Endothelial cell of umbilical vein (primary cell): ENCODE data around the gene OR8B2. TPM values are rescaled to one million over a fixed set of nuclear protein-coding genes. Genes with fewer than 3 reads are reported as not detected.

Experiments
- BruUV-seq: library from RNA; stranded (reverse); fragments of 400-500 nt; replicated peaks from 2 replicates; lab custom pipeline; 2021; lab: Mats Ljungman, UMichigan
- CTCF ChIA-PET: fragments of 300-600, 350-600 bp; sonication (Branson Sonifier 250); formaldehyde crosslinking; loops from one replicate; lab custom pipeline; 2021; ENCODE audit warnings: antibody characterized with exemption, inconsistent platforms; lab: Charles Lee
- POLR2A ChIA-PET: fragments of 300-600, 350-600 bp; sonication (Branson Sonifier 250); formaldehyde crosslinking; loops from one replicate; lab custom pipeline; 2021; ENCODE audit warnings: antibody characterized with exemption, inconsistent platforms; lab: Charles Lee
- DNase-seq: peaks from one replicate; pipeline ENCODE4 v3.0.0-alpha.2; 2011; ENCODE audit warnings: low read depth, low spot score
- FAIRE-seq: peaks from 2 replicates; lab custom pipeline; 2011; peaks lifted over from hg19 to GRCh38; lab: Jason Lieb, UNC
- H2AFZ ChIP-seq: 2 replicates; pipeline ENCODE4 v1.6.0; 2012; ENCODE audit warnings: low read depth, low read length, control low read depth, inconsistent platforms
- H3K27ac ChIP-seq: 2 replicates; pipeline ENCODE4 v1.5.1; 2011; ENCODE audit warnings: low read depth, mild to moderate bottlenecking, control low read depth, low read length, moderate library complexity; ENCODE audit not compliant: insufficient read depth
- H3K27me3 ChIP-seq, 2 experiments: 2 replicates each; pipeline versions ENCODE4 v1.6.0 to v1.6.1; 2011; ENCODE audit warnings: low read length in 2 of 2, mixed read lengths in 1 of 2; ENCODE audit not compliant: control insufficient read depth in 2 of 2, insufficient read depth in 2 of 2
- H3K36me3 ChIP-seq, 2 experiments: 2 replicates in 1 of 2; 3 replicates in 1 of 2; pipeline ENCODE4 v1.5.1; 2011; ENCODE audit warnings: low read length in 2 of 2, mild to moderate bottlenecking in 1 of 2, moderate library complexity in 1 of 2; ENCODE audit not compliant: control insufficient read depth in 2 of 2, insufficient read depth in 2 of 2; ENCODE audit errors: extremely low read depth in 1 of 2
- H3K4me1 ChIP-seq: 3 replicates; pipeline ENCODE4 v1.5.1; 2011; ENCODE audit warnings: mild to moderate bottlenecking, low read length; ENCODE audit not compliant: control insufficient read depth, insufficient read depth; ENCODE audit errors: extremely low read depth
- H3K4me2 ChIP-seq: 2 replicates; pipeline ENCODE4 v1.6.1; 2011; ENCODE audit warnings: low read length, control low read depth, mixed read lengths; ENCODE audit not compliant: insufficient read depth
- H3K4me3 ChIP-seq, 3 experiments: fragments of 200-600 bp in 1 of 3; sonication (generic), shearing (Covaris generic) in 1 of 3; replicated peaks in 1 of 3; 2 replicates each; pipeline ENCODE4 v1.5.1; 2011 to 2016; ENCODE audit warnings: control low read depth in 3 of 3, low read length in 3 of 3, mild to moderate bottlenecking in 2 of 3, inconsistent platforms in 1 of 3, low read depth in 1 of 3, moderate library complexity in 1 of 3; ENCODE audit not compliant: insufficient read depth in 1 of 3
- H3K79me2 ChIP-seq: 2 replicates; pipeline ENCODE4 v1.6.0; 2012; ENCODE audit warnings: low read length, inconsistent platforms; ENCODE audit not compliant: control insufficient read depth, insufficient read depth
- H3K9ac ChIP-seq: replicated peaks from 2 replicates; pipeline ENCODE3; 2011; ENCODE audit warnings: low read length, control low read depth; ENCODE audit not compliant: insufficient read depth; ENCODE audit errors: extremely low read depth
- H3K9me1 ChIP-seq: replicated peaks from 3 replicates; pipeline ENCODE4 v1.6.0; 2011; ENCODE audit warnings: mild to moderate bottlenecking, low read length; ENCODE audit not compliant: control insufficient read depth, insufficient read depth; ENCODE audit errors: extremely low read depth
- H3K9me3 ChIP-seq: replicated peaks from 2 replicates; pipeline ENCODE4 v1.5.1; 2012; ENCODE audit warnings: low read length, inconsistent platforms; ENCODE audit not compliant: control insufficient read depth, insufficient read depth
- H4K20me1 ChIP-seq: replicated peaks from 2 replicates; pipeline ENCODE3; 2011; ENCODE audit warnings: mild to moderate bottlenecking, low read length; ENCODE audit not compliant: control insufficient read depth, insufficient read depth; ENCODE audit errors: extremely low read depth
- EZH2 ChIP-seq: IDR thresholded peaks from 2 replicates; pipeline ENCODE4 v1.6.1; 2012; ENCODE audit warnings: borderline replicate concordance, low read depth, mild to moderate bottlenecking, moderate library complexity, low read length, inconsistent platforms; ENCODE audit not compliant: severe bottlenecking
- FOS ChIP-seq: IDR thresholded peaks from 2 replicates; pipeline ENCODE4 v1.6.1; 2011; ENCODE audit warnings: mild to moderate bottlenecking, low read length, moderate library complexity, borderline replicate concordance; ENCODE audit not compliant: insufficient read depth
- GATA2 ChIP-seq: IDR thresholded peaks from 2 replicates; pipeline ENCODE4 v1.7.0; 2011; ENCODE audit warnings: low read depth, mild to moderate bottlenecking, moderate library complexity, mixed read lengths, low read length; ENCODE audit not compliant: insufficient read length, insufficient read depth
- JUN ChIP-seq: IDR thresholded peaks from 2 replicates; pipeline ENCODE4 v1.6.1; 2011; ENCODE audit warnings: borderline replicate concordance, low read depth; ENCODE audit not compliant: insufficient read length, insufficient read depth
- POLR2A ChIP-seq: IDR thresholded peaks from 2 replicates; pipeline ENCODE4 v1.6.1; 2012; ENCODE audit warnings: low read depth, mild to moderate bottlenecking, control low read depth, low read length
- POLR2AphosphoS5 ChIP-seq: IDR thresholded peaks from 2 replicates; pipeline ENCODE4 v1.6.1; 2012; ENCODE audit warnings: low read depth, mild to moderate bottlenecking, control low read depth, low read length, moderate library complexity; ENCODE audit not compliant: insufficient read depth
- dilution Hi-C: fragments of 300-500 bp; cut with MboI; formaldehyde crosslinking; loops from one replicate; pipeline ENCODE4 v1.15.0; 2019; ENCODE audit warnings: low sequenced_read_pairs; ENCODE audit not compliant: extremely low pct_ligation_motif_present
- intact Hi-C: fragments of 100-400 bp; cut with micrococcal nuclease; formaldehyde crosslinking; loops from one replicate; pipeline ENCODE4 v1.10.0; 2022
- polyA plus RNA-seq, 4 experiments: library from polyadenylated mRNA; depleted of rRNA in 3 of 4; stranded (reverse) in 3 of 4; unstranded in 1 of 4; fragments of >200 nt; gene quantifications; 2 replicates each; pipeline versions ENCODE4 v1.2.1 to v1.2.3, GENCODE V29; 2011 to 2012; ENCODE audit warnings: missing spikeins in 1 of 4
- total RNA-seq: library from RNA; stranded (reverse); gene quantifications from 2 replicates; pipeline ENCODE4 v1.2.3, GENCODE V29; 2021
- TF ChIP-seq, protein P1 (sequence below), 2 donors: IDR thresholded peaks; 1 replicate in 1 of 2; 2 replicates in 1 of 2; pipeline ENCODE4 v1.5.1; 2011; ENCODE audit warnings: low read length in 2 of 2, mild to moderate bottlenecking in 2 of 2, moderate library complexity in 2 of 2, control low read depth in 1 of 2, inconsistent platforms in 1 of 2, low read depth in 1 of 2; ENCODE audit not compliant: insufficient read depth in 1 of 2; ENCODE audit errors: extremely low read depth in 1 of 2
- TF ChIP-seq, protein P2 (sequence below): IDR thresholded peaks from 2 replicates; pipeline ENCODE4 v1.6.1; 2011; ENCODE audit not compliant: insufficient read depth, insufficient read length

The OR8B2 gene
- total and polyA plus RNA-seq, 2 donors (not counting 3 experiments of a cell fraction or from before 2014, with no cell fraction given): not detected

DNA sequence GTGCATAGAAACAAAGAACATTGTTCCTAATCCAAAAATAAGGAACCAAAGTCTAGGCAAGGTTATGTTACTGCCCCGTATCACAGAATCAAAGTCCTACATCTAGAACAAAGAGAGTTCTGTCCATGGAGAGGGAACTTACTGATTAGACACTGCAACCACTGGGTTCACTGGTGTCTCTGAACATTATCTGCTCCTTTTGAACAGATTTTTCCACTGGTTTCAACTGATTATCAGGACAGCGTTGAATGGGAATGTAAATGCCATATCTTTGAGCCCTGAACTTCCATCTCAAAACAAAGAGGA lies 44.2 kb downstream of the OR8B2 start:
- Histone ChIP-seq H4K20me1 (no peaks in the 10 kb centered on the region), H3K9me3 (no peaks in the 10 kb centered on the region), H3K4me1 (no peaks in the 10 kb centered on the region), H3K27ac (no peak overlapping the region), H2AFZ (no peak overlapping the region), H3K79me2 (no peaks in the 10 kb centered on the region), H3K9me1 (no peaks in the 10 kb centered on the region), H3K4me3 (no peak overlapping the region), H3K27me3 (no peaks in the 10 kb centered on the region), H3K4me2 (no peak overlapping the region), H3K36me3 (no peaks in the 10 kb centered on the region), H3K9ac (no peak overlapping the region)
- no peak for DNase-seq
- dilution Hi-C loops: no loop called here
- BruUV-seq: no TSS peak
- ChIA-PET POLR2A (no interaction called here), CTCF (no interaction called here)
- FAIRE-seq: no peak
- TF ChIP-seq, protein P1, sequence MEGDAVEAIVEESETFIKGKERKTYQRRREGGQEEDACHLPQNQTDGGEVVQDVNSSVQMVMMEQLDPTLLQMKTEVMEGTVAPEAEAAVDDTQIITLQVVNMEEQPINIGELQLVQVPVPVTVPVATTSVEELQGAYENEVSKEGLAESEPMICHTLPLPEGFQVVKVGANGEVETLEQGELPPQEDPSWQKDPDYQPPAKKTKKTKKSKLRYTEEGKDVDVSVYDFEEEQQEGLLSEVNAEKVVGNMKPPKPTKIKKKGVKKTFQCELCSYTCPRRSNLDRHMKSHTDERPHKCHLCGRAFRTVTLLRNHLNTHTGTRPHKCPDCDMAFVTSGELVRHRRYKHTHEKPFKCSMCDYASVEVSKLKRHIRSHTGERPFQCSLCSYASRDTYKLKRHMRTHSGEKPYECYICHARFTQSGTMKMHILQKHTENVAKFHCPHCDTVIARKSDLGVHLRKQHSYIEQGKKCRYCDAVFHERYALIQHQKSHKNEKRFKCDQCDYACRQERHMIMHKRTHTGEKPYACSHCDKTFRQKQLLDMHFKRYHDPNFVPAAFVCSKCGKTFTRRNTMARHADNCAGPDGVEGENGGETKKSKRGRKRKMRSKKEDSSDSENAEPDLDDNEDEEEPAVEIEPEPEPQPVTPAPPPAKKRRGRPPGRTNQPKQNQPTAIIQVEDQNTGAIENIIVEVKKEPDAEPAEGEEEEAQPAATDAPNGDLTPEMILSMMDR (IDR thresholded peaks at IDR 0.05; ENCODE audit: extremely low read depth in 1 of 2, insufficient read depth in 1 of 2, low read depth in 1 of 2, low read length in 2 of 2): no peak
- no peak for TF ChIP-seq GATA2
- no peak for TF ChIP-seq EZH2
- TF ChIP-seq, protein P2, sequence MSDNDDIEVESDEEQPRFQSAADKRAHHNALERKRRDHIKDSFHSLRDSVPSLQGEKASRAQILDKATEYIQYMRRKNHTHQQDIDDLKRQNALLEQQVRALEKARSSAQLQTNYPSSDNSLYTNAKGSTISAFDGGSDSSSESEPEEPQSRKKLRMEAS: no peak
- no peak for TF ChIP-seq FOS
- TF ChIP-seq POLR2AphosphoS5: no peak
- TF ChIP-seq POLR2A: no peak
- no peak for TF ChIP-seq JUN
- intact Hi-C loops: no loop called here
